GM12874 (cell line): Measurements from ENCODE around the gene BCR.

Experiments used
- CTCF ChIP-seq: IDR thresholded peaks from 2 replicates; pipeline ENCODE4 v1.5.1; 2011; ENCODE audit warnings: low read depth, mild to moderate bottlenecking, control low read depth, low read length, moderate library complexity; ENCODE audit not compliant: insufficient read depth

The BCR gene

GRCh38 chr22:23217171-23218052 lies 37.1 kb downstream of the BCR start:
- TF ChIP-seq CTCF = no peak

GRCh38 chr22:23218053-23218866 lies 38.0 kb downstream of the BCR start:
- TF ChIP-seq CTCF = no peak

GRCh38 chr22:23218867-23219251 lies 38.5 kb downstream of the BCR start:
- TF ChIP-seq CTCF = no peak

GRCh38 chr22:23219317-23219716 lies 39.0 kb downstream of the BCR start:
- no peak for TF ChIP-seq CTCF

GRCh38 chr22:23219822-23220484 lies 39.6 kb downstream of the BCR start:
- no peak for TF ChIP-seq CTCF

- no peak for TF ChIP-seq CTCF
These were observed 40.4 kb downstream of the BCR start for GRCh38 chr22:23220485-23221350.
